SK-N-SH (cell line): ENCODE measurements around the gene EDN2. TPM values are rescaled to one million over a fixed set of nuclear protein-coding genes. Genes with fewer than 3 reads are reported as not detected.

Source experiments
- CTCF ChIA-PET: fragments of 300-600, 350-600 bp; formaldehyde crosslinking; extraction: SDS; loops from one replicate; lab custom pipeline; 2021; lab: Yijun Ruan, JAX
- POLR2A ChIA-PET: fragments of 350-600 bp; sonication (Branson Sonifier 250); formaldehyde crosslinking; extraction: SDS; loops from one replicate; lab custom pipeline; 2020; ENCODE audit warnings: antibody characterized with exemption, inconsistent platforms; lab: Yijun Ruan, JAX
- DNase-seq: peaks from one replicate; pipeline ENCODE4 v3.0.0; 2012
- H2AFZ ChIP-seq: fragments of 200-600 bp; sonication (generic); 2 replicates; pipeline ENCODE4 v1.8.1; 2016; ENCODE audit warnings: antibody characterized with exemption, mild to moderate bottlenecking, low read depth
- H3F3A ChIP-seq: fragments of 200-600 bp; sonication (generic); replicated peaks from 2 replicates; pipeline ENCODE3; 2016; ENCODE audit warnings: antibody characterized with exemption, mild to moderate bottlenecking; ENCODE audit not compliant: insufficient read depth
- H3K27ac ChIP-seq, 2 experiments: fragments of 200-500 bp in 1 of 2; fragments of 200-600 bp in 1 of 2; sonication (Bioruptor generic) in 1 of 2; sonication (generic), shearing (Covaris generic) in 1 of 2; 2 replicates each; pipeline versions ENCODE4 v1.5.1 to v1.6.1; 2014 to 2016; ENCODE audit warnings: low read depth in 2 of 2, inconsistent platforms in 1 of 2, low read length in 1 of 2, mild to moderate bottlenecking in 1 of 2, mixed read lengths in 1 of 2
- H3K27me3 ChIP-seq: fragments of 200-600 bp; sonication (generic), shearing (Covaris generic); 2 replicates; pipeline ENCODE4 v1.6.1; 2016; ENCODE audit warnings: mixed run types; ENCODE audit not compliant: insufficient read depth
- H3K36me3 ChIP-seq, 2 experiments: fragments of 200-500 bp in 1 of 2; fragments of 200-600 bp in 1 of 2; sonication (Bioruptor generic) in 1 of 2; sonication (generic) in 1 of 2; replicated peaks in 1 of 2; 2 replicates each; pipeline versions ENCODE3 to v1.5.1; 2014 to 2016; ENCODE audit warnings: low read length in 1 of 2, mild to moderate bottlenecking in 1 of 2; ENCODE audit not compliant: insufficient read depth in 2 of 2, control insufficient read depth in 1 of 2
- H3K4me1 ChIP-seq, 2 experiments: fragments of 200-500 bp in 1 of 2; fragments of 200-600 bp in 1 of 2; sonication (Bioruptor generic) in 1 of 2; sonication (generic), shearing (Covaris generic) in 1 of 2; 2 replicates each; pipeline versions ENCODE4 v1.5.1 to v1.6.1; 2014 to 2016; ENCODE audit warnings: low read depth in 1 of 2, low read length in 1 of 2, mixed run types in 1 of 2; ENCODE audit not compliant: insufficient read depth in 2 of 2, control insufficient read depth in 1 of 2
- H3K4me2 ChIP-seq: fragments of 200-600 bp; sonication (generic), shearing (Covaris generic); 2 replicates; pipeline ENCODE4 v1.6.1; 2017; ENCODE audit warnings: mixed run types
- H3K4me3 ChIP-seq, 2 experiments: fragments of 200-500 bp in 1 of 2; fragments of 200-600 bp in 1 of 2; sonication (Bioruptor generic) in 1 of 2; sonication (generic), shearing (Covaris generic) in 1 of 2; 2 replicates each; pipeline versions ENCODE4 v1.5.1 to v1.8.1; 2014 to 2016; ENCODE audit warnings: low read depth in 2 of 2, inconsistent platforms in 1 of 2, low read length in 1 of 2, mild to moderate bottlenecking in 1 of 2, mixed read lengths in 1 of 2, moderate library complexity in 1 of 2
- H3K79me2 ChIP-seq: fragments of 200-600 bp; sonication (generic); 2 replicates; pipeline ENCODE4 v1.8.1; 2017; ENCODE audit warnings: mild to moderate bottlenecking; ENCODE audit not compliant: insufficient read depth
- H3K9ac ChIP-seq: fragments of 200-600 bp; sonication (generic); 2 replicates; pipeline ENCODE4 v1.6.1; 2017; ENCODE audit warnings: mixed run types
- H3K9me2 ChIP-seq: fragments of 200-600 bp; sonication (generic); 2 replicates; pipeline ENCODE4 v1.6.1; 2017; ENCODE audit warnings: mixed run types
- H3K9me3 ChIP-seq: fragments of 200-600 bp; sonication (generic); 2 replicates; pipeline ENCODE4 v1.6.1; 2017; ENCODE audit warnings: mixed run types, mild to moderate bottlenecking, moderate library complexity
- H4K20me1 ChIP-seq: fragments of 200-600 bp; sonication (generic); 2 replicates; pipeline ENCODE4 v1.6.1; 2017; ENCODE audit warnings: mild to moderate bottlenecking, mixed run types; ENCODE audit not compliant: insufficient read depth
- ELF1 ChIP-seq: IDR thresholded peaks from 2 replicates; pipeline ENCODE4 v1.4.0; 2012
- EP300 ChIP-seq, 2 experiments: IDR thresholded peaks; 2 replicates each; pipeline versions ENCODE4 v1.4.0 to v1.6.1; 2012; ENCODE audit warnings: borderline replicate concordance in 1 of 2, low read depth in 1 of 2, low read length in 1 of 2
- FOSL2 ChIP-seq: IDR thresholded peaks from 2 replicates; pipeline ENCODE4 v1.4.0; 2012; ENCODE audit warnings: low read depth, mild to moderate bottlenecking, moderate library complexity, borderline replicate concordance
- GABPA ChIP-seq: IDR thresholded peaks from 2 replicates; pipeline ENCODE4 v1.4.0; 2012; ENCODE audit warnings: low read depth, mild to moderate bottlenecking
- JUND ChIP-seq: IDR thresholded peaks from 2 replicates; pipeline ENCODE4 v1.4.0; 2012
- MEF2A ChIP-seq: IDR thresholded peaks from 2 replicates; pipeline ENCODE4 v1.4.0; 2012; ENCODE audit warnings: low read depth, borderline replicate concordance
- NFIC ChIP-seq: IDR thresholded peaks from 2 replicates; pipeline ENCODE4 v1.4.0; 2012; ENCODE audit warnings: borderline replicate concordance
- POLR2AphosphoS5 ChIP-seq: IDR thresholded peaks from 2 replicates; pipeline ENCODE4 v1.6.1; 2012; ENCODE audit warnings: low read depth, low read length
- RCOR1 ChIP-seq: fragments of 150-350 bp; IDR thresholded peaks from 2 replicates; pipeline ENCODE4 v1.6.1; 2017; ENCODE audit warnings: antibody characterized with exemption, low read length
- TEAD4 ChIP-seq: IDR thresholded peaks from 2 replicates; pipeline ENCODE4 v1.4.0; 2012; ENCODE audit warnings: mild to moderate bottlenecking, borderline replicate concordance; ENCODE audit not compliant: insufficient read depth
- YY1 ChIP-seq: IDR thresholded peaks from 2 replicates; pipeline ENCODE4 v1.4.0; 2012; ENCODE audit warnings: low read depth, mild to moderate bottlenecking
- WGBS: methylation state at CpG from one replicate; pipeline ENCODE4 v1.1.6; 2017; ENCODE audit warnings: low lambda C conversion rate; 5-methylcytosine and 5-hydroxymethylcytosine counted together
- polyA plus RNA-seq, 3 experiments: library from polyadenylated mRNA; depleted of rRNA; stranded (reverse); fragments of >200 nt; gene quantifications; 2 replicates each; pipeline ENCODE4 v1.2.3, GENCODE V29; 2012
- TF ChIP-seq, protein P1 (sequence below): fragments of 150-350 bp; IDR thresholded peaks from 2 replicates; pipeline ENCODE4 v1.6.1; 2017; ENCODE audit warnings: antibody characterized with exemption, low read length, low read depth, borderline replicate concordance
- TF ChIP-seq, protein P2 (sequence below): IDR thresholded peaks from 2 replicates; pipeline ENCODE4 v1.4.0; 2012; ENCODE audit warnings: low read depth
- TF ChIP-seq, protein P3 (sequence below): IDR thresholded peaks from 2 replicates; pipeline ENCODE4; 2012
- TF ChIP-seq, protein P4 (sequence below): fragments of 200-600 bp; sonication (generic); IDR thresholded peaks from 2 replicates; pipeline ENCODE4 v1.6.1; 2017; ENCODE audit warnings: antibody characterized with exemption, mild to moderate bottlenecking, moderate library complexity
- TF ChIP-seq, protein P5 (sequence below): IDR thresholded peaks from 2 replicates; pipeline ENCODE4 v1.4.0; 2012; ENCODE audit warnings: low read depth, borderline replicate concordance

The EDN2 gene
- polyA plus RNA-seq, 1 of the 3 experiments (the other 2 are of a cell fraction) = 0.97 TPM

DNA sequence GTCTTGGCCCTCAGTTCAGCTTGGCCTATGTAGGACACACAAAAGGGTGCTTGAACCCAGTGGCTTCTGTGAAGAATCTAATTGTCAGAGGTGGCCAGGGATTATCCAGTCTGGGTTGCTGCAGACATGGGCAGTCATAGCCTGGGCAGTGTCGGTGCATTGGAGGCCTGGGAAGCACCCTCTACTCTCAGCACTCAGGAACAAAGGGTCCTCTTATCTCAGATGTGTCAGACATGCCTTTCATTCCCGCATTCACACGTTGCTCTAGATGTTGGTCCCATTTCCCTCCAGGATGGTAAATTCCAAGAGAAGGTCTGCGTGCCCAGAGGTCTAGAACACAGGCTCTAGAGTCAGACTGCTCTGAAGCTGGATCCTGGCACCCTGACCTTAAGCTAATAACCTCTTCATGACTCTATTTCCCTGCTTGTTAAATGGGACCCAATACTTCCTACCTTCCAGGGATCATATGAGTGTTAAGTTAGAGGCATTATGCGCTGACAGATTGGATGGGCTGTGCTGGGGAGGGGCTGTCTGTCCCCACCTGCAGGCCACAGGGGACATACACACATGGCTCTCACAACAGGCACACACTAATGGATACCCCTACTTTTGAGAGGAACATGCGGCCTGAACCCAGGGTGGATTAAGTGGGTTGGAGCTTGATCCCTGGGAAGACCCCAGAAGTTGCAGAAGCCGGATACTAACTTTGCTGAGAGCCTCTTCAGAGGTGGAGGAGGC is 16.5 kb upstream of the EDN2 start:
- TF ChIP-seq EP300 (IDR thresholded peaks at IDR 0.05; ENCODE audit: borderline replicate concordance in 1 of 2, low read depth in 1 of 2, low read length in 1 of 2) = no peak
- TF ChIP-seq NFIC = no peak
- TF ChIP-seq, protein P1, sequence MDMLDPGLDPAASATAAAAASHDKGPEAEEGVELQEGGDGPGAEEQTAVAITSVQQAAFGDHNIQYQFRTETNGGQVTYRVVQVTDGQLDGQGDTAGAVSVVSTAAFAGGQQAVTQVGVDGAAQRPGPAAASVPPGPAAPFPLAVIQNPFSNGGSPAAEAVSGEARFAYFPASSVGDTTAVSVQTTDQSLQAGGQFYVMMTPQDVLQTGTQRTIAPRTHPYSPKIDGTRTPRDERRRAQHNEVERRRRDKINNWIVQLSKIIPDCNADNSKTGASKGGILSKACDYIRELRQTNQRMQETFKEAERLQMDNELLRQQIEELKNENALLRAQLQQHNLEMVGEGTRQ = no peak
- no peak for TF ChIP-seq ELF1
- no peak for TF ChIP-seq GABPA
- no peak for TF ChIP-seq FOSL2
- no peak for TF ChIP-seq RCOR1
- Histone ChIP-seq H3K79me2 (no peaks in the 10 kb centered on the region), H4K20me1 (no peaks in the 10 kb centered on the region), H3K4me1 (peaks cover 22 to 83% of the 10 kb centered on the region in 2 experiments), H3K9me3 (no peaks in the 10 kb centered on the region), H3K27ac (peak overlapping the region in 1 of 2 experiments; percentile 62; a peak in 1 of 4 replicates), H3K9me2 (no peaks in the 10 kb centered on the region), H3K9ac (no peak overlapping the region), H3F3A (peaks cover 7% of the 10 kb centered on the region), H3K4me2 (no peak overlapping the region), H2AFZ (no peak overlapping the region), H3K36me3 (no peaks in the 10 kb centered on the region), H3K4me3 (no peak overlapping the region), H3K27me3 (no peaks in the 10 kb centered on the region)
- ChIA-PET CTCF (interaction anchor here (1.0 to 3.5 kb wide), 9 partner anchors 9 to 78 kb away, joined by 3 to 18 read pairs (median 6); partner anchors contain the start of gene EDN2), POLR2A (no interaction called here)
- 95% methylated on average over 7 of the region's 7 CpGs for WGBS
- no peak for DNase-seq

DNA sequence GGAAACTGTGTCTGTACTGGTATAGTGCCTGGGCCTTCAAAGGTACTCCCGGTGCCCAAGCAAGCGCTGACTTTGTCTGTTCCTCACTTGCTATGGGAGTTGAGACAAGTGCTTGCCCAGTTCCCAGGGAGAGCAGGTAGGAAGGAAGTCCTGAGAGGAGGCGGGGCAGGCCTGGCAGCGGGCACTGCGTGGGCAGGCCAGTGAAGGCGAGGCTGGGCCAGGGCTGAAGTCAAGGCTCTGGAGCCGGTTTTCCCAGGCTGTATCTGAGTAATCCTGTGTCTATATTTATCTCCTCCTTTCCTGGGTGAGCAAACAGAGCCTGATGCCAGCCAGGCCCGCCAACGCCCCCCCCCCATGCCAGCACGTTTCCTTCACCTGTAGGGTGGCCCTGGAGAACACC is 15.9 kb upstream of the EDN2 start:
- ChIA-PET POLR2A (no interaction called here), CTCF (interaction anchor here (1.5 to 3.5 kb wide), 4 partner anchors 10 to 68 kb away, joined by 4 to 18 read pairs (median 8); no protein-coding TSS in a partner anchor)
- Histone ChIP-seq H3K9ac (no peak overlapping the region), H3K4me2 (peak overlapping the region; percentile 30; the same call in 1 of the 2 replicates), H3K9me2 (no peaks in the 10 kb centered on the region), H3F3A (peaks cover 7% of the 10 kb centered on the region), H3K27me3 (no peaks in the 10 kb centered on the region), H3K4me3 (no peak overlapping the region), H3K4me1 (peaks cover 22 to 80% of the 10 kb centered on the region in 2 experiments), H2AFZ (no peak overlapping the region), H3K36me3 (no peaks in the 10 kb centered on the region), H3K79me2 (no peaks in the 10 kb centered on the region), H3K9me3 (no peaks in the 10 kb centered on the region), H4K20me1 (no peaks in the 10 kb centered on the region), H3K27ac (no peak overlapping the region; a peak in 1 of 4 replicates)
- DNase-seq = no peak
- WGBS = 75% methylated on average over 7 of the region's 10 CpGs
- no peak for TF ChIP-seq POLR2AphosphoS5
- TF ChIP-seq FOSL2 = no peak
- TF ChIP-seq, protein P2, sequence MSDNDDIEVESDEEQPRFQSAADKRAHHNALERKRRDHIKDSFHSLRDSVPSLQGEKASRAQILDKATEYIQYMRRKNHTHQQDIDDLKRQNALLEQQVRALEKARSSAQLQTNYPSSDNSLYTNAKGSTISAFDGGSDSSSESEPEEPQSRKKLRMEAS = no peak
- TF ChIP-seq, protein P3, sequence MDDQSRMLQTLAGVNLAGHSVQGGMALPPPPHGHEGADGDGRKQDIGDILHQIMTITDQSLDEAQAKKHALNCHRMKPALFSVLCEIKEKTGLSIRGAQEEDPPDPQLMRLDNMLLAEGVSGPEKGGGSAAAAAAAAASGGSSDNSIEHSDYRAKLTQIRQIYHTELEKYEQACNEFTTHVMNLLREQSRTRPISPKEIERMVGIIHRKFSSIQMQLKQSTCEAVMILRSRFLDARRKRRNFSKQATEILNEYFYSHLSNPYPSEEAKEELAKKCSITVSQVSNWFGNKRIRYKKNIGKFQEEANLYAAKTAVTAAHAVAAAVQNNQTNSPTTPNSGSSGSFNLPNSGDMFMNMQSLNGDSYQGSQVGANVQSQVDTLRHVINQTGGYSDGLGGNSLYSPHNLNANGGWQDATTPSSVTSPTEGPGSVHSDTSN = no peak
- no peak for TF ChIP-seq NFIC
- TF ChIP-seq JUND = no peak
- no peak for TF ChIP-seq YY1
- TF ChIP-seq, protein P4, sequence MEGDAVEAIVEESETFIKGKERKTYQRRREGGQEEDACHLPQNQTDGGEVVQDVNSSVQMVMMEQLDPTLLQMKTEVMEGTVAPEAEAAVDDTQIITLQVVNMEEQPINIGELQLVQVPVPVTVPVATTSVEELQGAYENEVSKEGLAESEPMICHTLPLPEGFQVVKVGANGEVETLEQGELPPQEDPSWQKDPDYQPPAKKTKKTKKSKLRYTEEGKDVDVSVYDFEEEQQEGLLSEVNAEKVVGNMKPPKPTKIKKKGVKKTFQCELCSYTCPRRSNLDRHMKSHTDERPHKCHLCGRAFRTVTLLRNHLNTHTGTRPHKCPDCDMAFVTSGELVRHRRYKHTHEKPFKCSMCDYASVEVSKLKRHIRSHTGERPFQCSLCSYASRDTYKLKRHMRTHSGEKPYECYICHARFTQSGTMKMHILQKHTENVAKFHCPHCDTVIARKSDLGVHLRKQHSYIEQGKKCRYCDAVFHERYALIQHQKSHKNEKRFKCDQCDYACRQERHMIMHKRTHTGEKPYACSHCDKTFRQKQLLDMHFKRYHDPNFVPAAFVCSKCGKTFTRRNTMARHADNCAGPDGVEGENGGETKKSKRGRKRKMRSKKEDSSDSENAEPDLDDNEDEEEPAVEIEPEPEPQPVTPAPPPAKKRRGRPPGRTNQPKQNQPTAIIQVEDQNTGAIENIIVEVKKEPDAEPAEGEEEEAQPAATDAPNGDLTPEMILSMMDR = no peak
- TF ChIP-seq, protein P5, sequence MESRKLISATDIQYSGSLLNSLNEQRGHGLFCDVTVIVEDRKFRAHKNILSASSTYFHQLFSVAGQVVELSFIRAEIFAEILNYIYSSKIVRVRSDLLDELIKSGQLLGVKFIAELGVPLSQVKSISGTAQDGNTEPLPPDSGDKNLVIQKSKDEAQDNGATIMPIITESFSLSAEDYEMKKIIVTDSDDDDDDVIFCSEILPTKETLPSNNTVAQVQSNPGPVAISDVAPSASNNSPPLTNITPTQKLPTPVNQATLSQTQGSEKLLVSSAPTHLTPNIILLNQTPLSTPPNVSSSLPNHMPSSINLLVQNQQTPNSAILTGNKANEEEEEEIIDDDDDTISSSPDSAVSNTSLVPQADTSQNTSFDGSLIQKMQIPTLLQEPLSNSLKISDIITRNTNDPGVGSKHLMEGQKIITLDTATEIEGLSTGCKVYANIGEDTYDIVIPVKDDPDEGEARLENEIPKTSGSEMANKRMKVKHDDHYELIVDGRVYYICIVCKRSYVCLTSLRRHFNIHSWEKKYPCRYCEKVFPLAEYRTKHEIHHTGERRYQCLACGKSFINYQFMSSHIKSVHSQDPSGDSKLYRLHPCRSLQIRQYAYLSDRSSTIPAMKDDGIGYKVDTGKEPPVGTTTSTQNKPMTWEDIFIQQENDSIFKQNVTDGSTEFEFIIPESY = no peak
- no peak for TF ChIP-seq TEAD4
- no peak for TF ChIP-seq MEF2A
